Stimulated activated naive CD4-positive, alpha-beta T cell treated with Interleukin-2 at 50 U/mL for 16 hours (primary cell): ENCODE measurements around the gene SLC43A1.
"Not testable (repeated sequence)": the region's sequence is repeated elsewhere in the genome, so short reads cannot be mapped to it uniquely, and the experiment has no call there.

ENCODE experiments used
- DNase-seq: peaks from one replicate; lab custom pipeline; 2025; lab: John Stamatoyannopoulos, UW

Gene SLC43A1

GRCh38 chr11:57515332-57516060 lies at the start of gene SLC43A1:
Gene SLC43A1, minus strand, starts transcription at chr11:57515702. Its CDS starts 1,591 bp downstream, at chr11:57514111.
- DNase-seq = peak; percentile 37

- no peak for DNase-seq
Measured at GRCh38 chr11:57562596-57562995, 47.1 kb upstream of the SLC43A1 start.

GRCh38 chr11:57560146-57560545 lies 44.6 kb upstream of the SLC43A1 start:
- no peak for DNase-seq

GRCh38 chr11:57556041-57556440 lies 40.5 kb upstream of the SLC43A1 start:
- DNase-seq = no peak

- no peak for DNase-seq
Measured at GRCh38 chr11:57555393-57555792, 39.9 kb upstream of the SLC43A1 start.

- no peak for DNase-seq
Measured at GRCh38 chr11:57552479-57552878, 37.0 kb upstream of the SLC43A1 start.

- no peak for DNase-seq
Measured at GRCh38 chr11:57551941-57552340, 36.4 kb upstream of the SLC43A1 start.

- no peak for DNase-seq
Measured at GRCh38 chr11:57549983-57550382, 34.5 kb upstream of the SLC43A1 start.

GRCh38 chr11:57547854-57548377 lies 32.4 kb upstream of the SLC43A1 start:
- no peak for DNase-seq

GRCh38 chr11:57546869-57547475 lies 31.5 kb upstream of the SLC43A1 start:
- no peak for DNase-seq

GRCh38 chr11:57546451-57546850 lies 30.9 kb upstream of the SLC43A1 start:
- DNase-seq = no peak

GRCh38 chr11:57545883-57546282 lies 30.4 kb upstream of the SLC43A1 start:
- no peak for DNase-seq

- DNase-seq = no peak
Measured at GRCh38 chr11:57544566-57544965, 29.1 kb upstream of the SLC43A1 start.

GRCh38 chr11:57543593-57543992 lies 28.1 kb upstream of the SLC43A1 start:
- no peak for DNase-seq

- no peak for DNase-seq
Measured at GRCh38 chr11:57542582-57542981, 27.1 kb upstream of the SLC43A1 start.

GRCh38 chr11:57541169-57541568 lies 25.7 kb upstream of the SLC43A1 start:
- DNase-seq = no peak

GRCh38 chr11:57539342-57539741 lies 23.8 kb upstream of the SLC43A1 start:
- no peak for DNase-seq

- DNase-seq = no peak
Measured at GRCh38 chr11:57536947-57537619, 21.6 kb upstream of the SLC43A1 start, which contains the start of gene SMTNL1. Gene SMTNL1, plus strand, starts transcription at chr11:57537595. Its CDS starts 5,048 bp downstream, at chr11:57542643.

- not testable (repeated sequence) for DNase-seq
Measured at GRCh38 chr11:57534449-57534848, 18.9 kb upstream of the SLC43A1 start.

GRCh38 chr11:57530596-57531507 lies 15.3 kb upstream of the SLC43A1 start, which contains the start of gene TIMM10:
Gene TIMM10, minus strand, starts transcription at chr11:57530754. Its CDS starts 565 bp downstream, at chr11:57530189.
- DNase-seq = peak; percentile 93

- no peak for DNase-seq
Measured at GRCh38 chr11:57530215-57530595, 14.7 kb upstream of the SLC43A1 start.

- no peak for DNase-seq
Measured at GRCh38 chr11:57529012-57529411, 13.5 kb upstream of the SLC43A1 start.
